Duodenal mucosa (tissue), 2 donors: ENCODE measurements around the gene HSD17B8.
A peak's percentile ranks its signal among the peaks of the same experiment; 100 is the strongest.

Experiments
- H3K27ac ChIP-seq: one replicate; pipeline ENCODE4 v1.7.0; 2013; ENCODE audit warnings: low read depth, low read length
- H3K27me3 ChIP-seq, 2 donors: one replicate each; pipeline ENCODE4 v1.7.0; 2013; ENCODE audit warnings: low read length in 2 of 2, control low read depth in 1 of 2; ENCODE audit not compliant: insufficient read depth in 2 of 2, control insufficient read depth in 1 of 2
- H3K36me3 ChIP-seq, 2 donors: one replicate each; pipeline ENCODE4 v1.7.0; 2013; ENCODE audit warnings: low read length in 2 of 2, control low read depth in 1 of 2; ENCODE audit not compliant: insufficient read depth in 2 of 2, control insufficient read depth in 1 of 2
- H3K4me1 ChIP-seq, 2 donors: one replicate each; pipeline ENCODE4 v1.7.0; 2013; ENCODE audit warnings: low read length in 2 of 2, control low read depth in 1 of 2; ENCODE audit not compliant: insufficient read depth in 2 of 2, control insufficient read depth in 1 of 2
- H3K4me3 ChIP-seq, 2 donors: one replicate each; pipeline ENCODE4 v1.7.0; 2013; ENCODE audit warnings: low read length in 2 of 2, low read depth in 1 of 2
- H3K9ac ChIP-seq, 2 donors: one replicate each; pipeline ENCODE4 v1.7.0; 2013; ENCODE audit warnings: low read length in 2 of 2, low read depth in 1 of 2
- H3K9me3 ChIP-seq, 2 donors: one replicate each; pipeline ENCODE4 v1.7.0; 2013; ENCODE audit warnings: low read length in 2 of 2, control low read depth in 1 of 2; ENCODE audit not compliant: control insufficient read depth in 1 of 2

The HSD17B8 gene

DNA sequence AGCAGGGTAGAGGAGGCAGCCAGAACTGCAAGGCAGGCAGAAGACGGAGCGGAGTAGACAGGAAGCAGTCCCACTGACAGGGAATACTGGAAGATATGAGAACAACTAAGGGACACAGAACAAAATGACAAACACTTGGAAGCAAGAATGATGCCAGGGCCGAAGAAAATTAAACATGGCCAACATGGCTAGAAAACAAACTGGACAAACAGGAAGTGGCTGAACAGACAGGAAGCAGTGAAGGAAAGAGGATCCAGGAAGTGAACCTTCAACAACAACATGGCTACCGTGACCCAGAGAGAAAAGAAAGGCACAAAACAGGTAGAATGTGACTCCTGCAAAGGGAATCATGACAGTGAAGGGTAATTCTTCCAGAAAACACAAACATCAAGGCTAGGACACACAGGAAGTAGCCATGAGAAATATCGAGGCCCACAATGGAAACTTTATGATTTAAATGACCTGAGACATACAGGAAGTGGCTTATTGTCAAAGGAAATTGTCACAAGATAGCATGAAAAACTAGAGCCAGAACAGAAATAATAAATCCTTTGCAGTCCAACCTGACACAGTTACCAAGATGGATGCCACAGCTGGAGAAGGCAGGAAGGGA is 21.3 kb upstream of the HSD17B8 start:
- Histone ChIP-seq H3K9me3 (no peaks in the 10 kb centered on the region), H3K36me3 (no peaks in the 10 kb centered on the region), H3K9ac (no peak overlapping the region), H3K4me1 (no peaks in the 10 kb centered on the region), H3K27ac (no peak overlapping the region), H3K27me3 (no peaks in the 10 kb centered on the region), H3K4me3 (peak overlapping the region in 1 of 2 donors; percentile 17)

DNA sequence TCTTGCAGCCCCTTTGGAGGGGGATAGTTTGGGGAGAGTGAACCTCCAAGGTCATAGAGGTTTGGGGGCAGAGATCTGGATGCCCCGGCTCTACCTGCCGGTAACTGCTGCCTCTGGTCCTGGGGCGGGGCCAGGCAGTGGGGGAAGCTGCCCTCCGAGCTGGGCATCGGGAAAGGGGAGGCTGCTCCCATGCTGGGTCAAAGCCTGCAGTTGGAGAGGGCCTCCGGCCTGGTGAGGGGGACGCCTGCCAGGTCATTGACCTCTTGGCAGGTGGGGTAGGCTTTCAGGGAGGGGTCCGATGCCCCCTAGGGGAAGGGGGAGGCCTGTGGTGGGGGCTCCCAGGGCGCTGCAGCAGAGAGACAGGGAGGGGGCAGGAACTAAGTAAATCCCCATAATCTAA is 19.3 kb upstream of the HSD17B8 start:
- no peak overlapping the region for H3K27ac ChIP-seq
- H3K27me3 ChIP-seq, result peaks cover 0 to 11% of the 10 kb centered on the region in 2 donors
- no peak overlapping the region for H3K9ac ChIP-seq

DNA sequence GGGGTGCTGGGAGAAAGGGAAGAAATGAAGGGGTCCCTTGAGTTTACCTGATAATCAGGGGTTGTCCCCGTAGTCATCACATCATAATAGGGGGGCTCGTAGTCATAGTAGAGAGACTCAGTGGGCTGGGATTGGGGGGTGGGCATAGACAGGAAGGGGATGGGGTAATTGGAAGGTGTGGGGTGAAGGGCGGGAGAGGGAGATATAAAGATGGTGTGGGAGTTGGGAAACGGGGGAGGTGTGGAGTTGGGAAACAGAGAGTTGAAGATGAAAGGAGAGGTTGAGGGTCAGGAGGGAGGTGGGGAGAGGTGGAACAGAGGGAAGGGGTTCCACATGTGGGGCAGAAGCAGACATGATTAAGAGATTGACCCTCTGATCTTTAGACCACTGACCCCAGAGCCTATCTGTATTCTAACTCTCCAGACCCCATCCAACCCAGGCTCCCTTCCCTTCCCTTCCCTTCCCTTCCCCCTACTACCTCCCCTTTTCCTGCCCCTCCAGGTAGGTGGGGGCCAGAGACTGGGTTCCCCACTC is 18.7 kb upstream of the HSD17B8 start:
- Histone ChIP-seq H3K9me3 (no peaks in the 10 kb centered on the region), H3K36me3 (no peaks in the 10 kb centered on the region), H3K27me3 (peaks cover 0 to 16% of the 10 kb centered on the region in 2 donors), H3K27ac (no peak overlapping the region), H3K4me3 (no peak overlapping the region), H3K4me1 (no peaks in the 10 kb centered on the region), H3K9ac (no peak overlapping the region)

More for the DNA sequence above, 19.3 kb upstream of the HSD17B8 start:
- Histone ChIP-seq H3K9me3 (no peaks in the 10 kb centered on the region), H3K4me1 (no peaks in the 10 kb centered on the region), H3K36me3 (no peaks in the 10 kb centered on the region), H3K4me3 (no peak overlapping the region)

DNA sequence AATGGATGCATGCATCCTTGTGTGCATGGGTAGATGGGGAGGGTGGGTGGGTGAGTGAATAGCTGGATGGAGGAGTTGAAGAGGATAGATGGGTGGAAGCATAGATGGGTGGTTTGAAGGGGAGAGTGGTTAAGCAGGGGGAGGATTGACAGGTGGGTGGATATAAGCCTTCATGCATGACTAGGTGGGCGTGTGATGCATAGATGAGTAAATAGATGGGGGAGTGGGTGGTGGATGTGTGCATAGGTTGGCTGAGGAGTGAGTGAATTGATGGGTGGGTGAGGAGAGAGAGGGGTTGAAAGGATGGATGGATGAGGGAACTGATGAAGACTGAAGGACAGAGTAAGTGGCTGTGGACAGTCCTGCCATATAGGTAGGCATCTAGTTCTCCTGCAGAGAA is 16.6 kb upstream of the HSD17B8 start:
- H3K9me3 ChIP-seq, result no peaks in the 10 kb centered on the region
- no peaks in the 10 kb centered on the region for H3K36me3 ChIP-seq
- H3K27me3 ChIP-seq, result peaks cover 12 to 35% of the 10 kb centered on the region in 2 donors
- H3K27ac ChIP-seq, result no peak overlapping the region
- no peak overlapping the region for H3K4me3 ChIP-seq
- peaks cover 8 to 10% of the 10 kb centered on the region in 2 donors for H3K4me1 ChIP-seq
- H3K9ac ChIP-seq, result no peak overlapping the region

DNA sequence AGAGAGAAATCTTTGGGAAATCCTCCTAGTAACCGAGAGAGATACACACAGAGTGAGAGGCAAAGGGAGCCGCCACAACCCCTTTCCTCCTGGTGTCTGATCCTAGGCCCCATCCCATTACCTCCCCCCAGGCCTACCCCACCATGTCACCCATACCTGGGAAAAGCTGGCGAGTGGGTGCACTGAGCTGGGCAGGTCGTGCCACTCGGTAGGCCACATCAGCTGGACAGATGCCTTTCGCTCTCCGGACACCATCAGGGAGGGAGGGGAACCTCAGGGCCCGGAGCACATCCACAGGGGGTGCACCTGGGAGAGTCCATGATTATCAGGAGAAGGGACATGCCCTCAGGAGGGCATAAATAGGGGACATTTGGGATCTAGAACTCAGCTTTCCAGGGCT is 15.3 kb upstream of the HSD17B8 start:
- Histone ChIP-seq H3K9me3 (no peaks in the 10 kb centered on the region), H3K9ac (no peak overlapping the region), H3K36me3 (peaks cover 3% of the 10 kb centered on the region in 2 donors), H3K27me3 (peaks cover 12 to 37% of the 10 kb centered on the region in 2 donors), H3K27ac (no peak overlapping the region), H3K4me1 (peaks cover 10 to 13% of the 10 kb centered on the region in 2 donors), H3K4me3 (no peak overlapping the region)

DNA sequence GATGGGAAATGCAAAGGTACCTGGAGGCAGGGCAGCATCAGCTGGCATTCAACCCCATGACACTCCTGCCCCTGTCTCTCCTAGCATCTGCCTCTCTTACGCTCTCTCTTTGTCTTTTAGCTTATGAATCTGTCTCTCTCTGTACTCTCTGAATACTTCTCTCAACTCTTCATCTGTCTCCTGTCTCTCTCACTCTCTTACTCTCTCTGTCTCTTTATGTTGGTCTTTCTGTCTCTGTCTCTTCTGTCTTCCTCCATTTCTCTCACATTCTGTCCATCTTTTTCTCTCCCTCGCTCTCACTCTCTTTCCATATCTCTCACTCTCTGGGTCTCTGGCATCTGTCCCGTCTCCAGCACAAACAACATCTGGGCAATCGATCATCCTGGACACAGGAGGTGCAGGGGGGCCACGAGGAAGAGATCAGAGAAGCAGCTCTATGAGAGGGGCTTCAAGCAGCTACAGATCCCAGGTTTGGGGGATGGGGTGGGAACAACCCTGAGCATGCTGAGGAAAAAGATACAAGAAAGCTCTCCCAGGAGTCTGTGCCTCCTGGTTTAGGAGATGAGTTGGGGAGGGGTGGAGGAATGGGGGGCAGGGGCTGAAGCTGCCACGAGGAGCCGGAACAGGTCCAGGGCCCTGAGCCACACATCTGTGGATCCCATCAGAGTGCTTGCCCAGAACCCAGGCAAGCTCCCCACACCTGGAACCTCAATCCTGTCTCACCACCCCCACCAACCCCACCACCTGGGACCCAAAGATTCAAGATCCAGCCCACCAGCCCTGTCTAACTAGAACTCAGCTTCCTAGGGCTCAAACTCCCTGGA is 14.6 kb upstream of the HSD17B8 start:
- Histone ChIP-seq H3K4me1 (peaks cover 10 to 13% of the 10 kb centered on the region in 2 donors), H3K36me3 (peaks cover 9% of the 10 kb centered on the region in 2 donors), H3K4me3 (no peak overlapping the region), H3K27ac (no peak overlapping the region), H3K27me3 (peaks cover 12 to 37% of the 10 kb centered on the region in 2 donors), H3K9me3 (no peaks in the 10 kb centered on the region), H3K9ac (no peak overlapping the region)

DNA sequence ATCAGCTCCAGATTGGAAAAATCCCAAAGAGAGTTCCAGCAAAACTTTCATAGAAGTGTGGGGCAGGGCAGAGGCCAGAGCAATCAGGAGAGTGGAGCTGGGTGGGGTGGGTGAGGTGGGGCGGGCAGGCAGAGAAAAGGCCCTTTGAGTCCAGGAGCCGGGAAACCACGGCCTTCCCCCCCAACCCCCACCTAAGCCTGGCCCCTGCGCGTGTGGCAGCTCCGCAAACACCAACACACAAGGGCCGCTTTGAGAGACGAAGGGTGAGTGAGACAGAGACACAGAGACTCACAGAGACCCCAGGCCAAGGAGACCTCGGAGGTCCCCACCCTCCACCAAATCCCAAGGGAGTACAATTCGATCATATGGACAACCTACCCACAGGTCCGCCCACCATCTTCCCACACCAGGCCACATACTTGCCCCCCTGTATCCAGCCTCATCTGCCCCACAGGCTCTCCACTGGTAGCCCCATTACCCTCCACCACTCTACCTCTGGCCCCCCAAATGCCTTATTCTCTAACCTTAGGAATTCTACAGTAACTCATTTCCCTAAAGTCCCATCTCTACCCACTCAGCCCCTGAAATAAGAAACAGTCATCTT is 13.8 kb upstream of the HSD17B8 start:
- Histone ChIP-seq H3K36me3 (peaks cover 17% of the 10 kb centered on the region in 2 donors), H3K9me3 (no peaks in the 10 kb centered on the region), H3K9ac (no peak overlapping the region), H3K4me3 (no peak overlapping the region), H3K4me1 (peaks cover 10 to 13% of the 10 kb centered on the region in 2 donors), H3K27ac (no peak overlapping the region), H3K27me3 (peaks cover 12 to 37% of the 10 kb centered on the region in 2 donors)

DNA sequence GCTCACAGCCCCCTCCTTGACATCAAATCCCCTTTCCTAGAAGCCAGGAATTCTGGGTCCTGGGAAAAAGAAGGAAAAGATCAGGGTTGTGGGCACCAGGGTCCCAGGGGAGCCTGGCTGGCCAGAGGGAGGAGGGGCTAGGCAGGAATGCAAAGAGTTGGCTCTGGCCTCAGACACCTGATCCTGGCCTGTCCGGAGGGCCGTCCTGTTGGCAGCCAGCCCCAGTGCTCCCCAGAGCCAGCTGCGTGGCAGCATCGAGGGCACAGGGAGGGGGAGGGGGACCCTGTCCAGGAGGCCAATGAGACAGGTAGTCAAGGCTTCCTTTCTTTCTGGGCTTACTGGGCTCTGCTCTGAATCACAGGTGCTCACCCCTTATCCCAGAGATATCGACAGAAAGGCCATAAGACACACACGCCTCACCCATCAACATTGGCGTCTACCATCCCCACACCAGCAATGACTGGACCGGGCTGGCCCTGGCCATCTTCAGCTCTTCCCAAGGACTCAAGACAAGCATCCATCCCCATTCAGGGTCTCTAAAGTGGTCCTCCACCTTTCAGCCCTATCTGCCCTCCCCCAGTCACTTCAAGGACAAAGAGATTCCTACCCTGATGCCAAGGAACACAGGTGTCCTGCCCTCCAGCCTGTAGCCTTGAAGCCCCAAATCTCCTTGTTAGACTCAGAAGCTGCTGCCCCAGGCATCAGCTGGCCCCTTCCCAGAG is 12.9 kb upstream of the HSD17B8 start:
- H3K9me3 ChIP-seq, result no peaks in the 10 kb centered on the region
- H3K36me3 ChIP-seq, result peaks cover 26% of the 10 kb centered on the region in 2 donors
- peaks cover 10 to 13% of the 10 kb centered on the region in 2 donors for H3K4me1 ChIP-seq
- H3K4me3 ChIP-seq, result no peak overlapping the region
- no peak overlapping the region for H3K27ac ChIP-seq
- H3K9ac ChIP-seq, result no peak overlapping the region
- H3K27me3 ChIP-seq, result peaks cover 12 to 37% of the 10 kb centered on the region in 2 donors

DNA sequence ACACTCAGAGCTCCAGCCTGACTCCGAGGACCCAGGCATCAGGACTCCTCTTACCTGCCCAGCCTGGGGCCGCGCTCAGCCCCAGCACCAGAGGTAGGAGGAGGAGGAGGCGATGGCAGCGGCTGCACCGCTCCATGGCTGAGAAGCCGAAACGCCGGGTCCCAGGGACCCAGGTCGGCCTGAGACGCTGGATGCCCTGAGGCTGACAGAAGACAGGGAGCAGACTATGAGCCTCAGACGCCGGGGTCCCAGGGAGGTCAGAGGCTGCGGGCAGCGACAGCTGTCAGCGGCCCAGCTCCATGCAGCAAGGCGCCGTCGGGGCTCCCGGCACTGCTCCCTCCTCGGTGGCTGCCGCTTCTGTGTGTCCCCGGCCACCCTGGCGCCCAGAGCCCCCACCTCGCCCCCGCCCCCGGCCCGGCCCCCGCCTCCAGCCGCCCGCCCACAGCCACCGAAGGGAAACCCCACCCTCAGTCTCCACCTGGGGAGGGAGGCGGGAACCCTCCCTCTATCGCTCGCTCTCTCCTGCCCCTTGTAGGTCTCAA is 12.3 kb upstream of the HSD17B8 start, which contains the start of gene COL11A2:
Gene COL11A2, minus strand, starts transcription at position 363 of the 542 bp plus-strand sequence. Its CDS starts 227 bp downstream, at position 136.
- Histone ChIP-seq H3K9me3 (no peaks in the 10 kb centered on the region), H3K4me3 (peak within 1 kb of the TSS; percentile 34 to 58), H3K27me3 (peaks cover 12 to 37% of the 10 kb centered on the region in 2 donors), H3K27ac (no peak within 1 kb of the TSS), H3K4me1 (peaks cover 10 to 13% of the 10 kb centered on the region in 2 donors), H3K9ac (peak within 1 kb of the TSS; percentile 17 to 45), H3K36me3 (peaks cover 27 to 32% of the 10 kb centered on the region in 2 donors)
